AG04449 (cell line): ENCODE results near the gene KLHL17.
"Not testable (repeated sequence)": the region's sequence is repeated elsewhere in the genome, so short reads cannot be mapped to it uniquely, and the experiment has no call there.

Source experiments
- CTCF ChIA-PET: fragments of 350-600 bp; formaldehyde crosslinking; extraction: SDS; loops from one replicate; lab custom pipeline; 2021; ENCODE audit warnings: antibody characterized with exemption; lab: Yijun Ruan, JAX
- POLR2A ChIA-PET: fragments of 400-600, 350-600 bp; formaldehyde crosslinking; extraction: SDS; loops from one replicate; lab custom pipeline; 2020; ENCODE audit warnings: antibody characterized with exemption, inconsistent platforms; lab: Yijun Ruan, JAX
- DNase-seq: peaks from one replicate; pipeline ENCODE4 v3.0.0-alpha.2; 2010; ENCODE audit warnings: low read depth, low spot score
- H3K4me3 ChIP-seq: 2 replicates; pipeline ENCODE4 v1.5.1; 2011; ENCODE audit warnings: low read depth, mild to moderate bottlenecking, control low read depth, low read length
- TF ChIP-seq, protein P1 (sequence below): IDR thresholded peaks from one replicate; pipeline ENCODE4 v1.5.1; 2011; ENCODE audit warnings: mild to moderate bottlenecking, moderate library complexity, low read length, control low read depth, inconsistent platforms; ENCODE audit not compliant: insufficient read depth; ENCODE audit errors: missing control alignments

The KLHL17 gene

DNA sequence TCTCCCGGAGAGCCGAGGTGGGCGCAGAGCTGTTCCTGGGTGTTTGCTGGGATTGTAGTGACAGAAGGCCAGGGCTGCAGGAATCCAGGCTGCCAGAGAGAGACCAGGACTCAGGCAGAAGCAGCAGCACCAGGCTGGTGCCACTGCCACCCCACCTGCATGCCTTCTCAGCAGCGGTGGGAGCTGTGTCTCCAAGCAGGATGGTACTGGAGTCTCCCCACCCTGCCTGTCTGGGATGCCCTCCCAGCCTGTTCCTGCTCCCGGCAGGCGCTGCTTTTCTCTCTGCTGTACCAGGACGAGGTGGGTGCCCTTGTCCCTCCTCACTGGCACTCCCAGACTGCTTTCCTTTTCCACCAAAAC is 44.0 kb downstream of the KLHL17 start:
- no peak for DNase-seq
- ChIA-PET POLR2A (no interaction called here), CTCF (interaction anchor here (0.6 to 9.5 kb wide), 5 partner anchors 12 to 252 kb away, joined by 3 to 111 read pairs (median 7); partner anchors contain the start of genes ISG15 and PERM1)
- TF ChIP-seq, protein P1, sequence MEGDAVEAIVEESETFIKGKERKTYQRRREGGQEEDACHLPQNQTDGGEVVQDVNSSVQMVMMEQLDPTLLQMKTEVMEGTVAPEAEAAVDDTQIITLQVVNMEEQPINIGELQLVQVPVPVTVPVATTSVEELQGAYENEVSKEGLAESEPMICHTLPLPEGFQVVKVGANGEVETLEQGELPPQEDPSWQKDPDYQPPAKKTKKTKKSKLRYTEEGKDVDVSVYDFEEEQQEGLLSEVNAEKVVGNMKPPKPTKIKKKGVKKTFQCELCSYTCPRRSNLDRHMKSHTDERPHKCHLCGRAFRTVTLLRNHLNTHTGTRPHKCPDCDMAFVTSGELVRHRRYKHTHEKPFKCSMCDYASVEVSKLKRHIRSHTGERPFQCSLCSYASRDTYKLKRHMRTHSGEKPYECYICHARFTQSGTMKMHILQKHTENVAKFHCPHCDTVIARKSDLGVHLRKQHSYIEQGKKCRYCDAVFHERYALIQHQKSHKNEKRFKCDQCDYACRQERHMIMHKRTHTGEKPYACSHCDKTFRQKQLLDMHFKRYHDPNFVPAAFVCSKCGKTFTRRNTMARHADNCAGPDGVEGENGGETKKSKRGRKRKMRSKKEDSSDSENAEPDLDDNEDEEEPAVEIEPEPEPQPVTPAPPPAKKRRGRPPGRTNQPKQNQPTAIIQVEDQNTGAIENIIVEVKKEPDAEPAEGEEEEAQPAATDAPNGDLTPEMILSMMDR: no peak
- H3K4me3 ChIP-seq: no peak overlapping the region

DNA sequence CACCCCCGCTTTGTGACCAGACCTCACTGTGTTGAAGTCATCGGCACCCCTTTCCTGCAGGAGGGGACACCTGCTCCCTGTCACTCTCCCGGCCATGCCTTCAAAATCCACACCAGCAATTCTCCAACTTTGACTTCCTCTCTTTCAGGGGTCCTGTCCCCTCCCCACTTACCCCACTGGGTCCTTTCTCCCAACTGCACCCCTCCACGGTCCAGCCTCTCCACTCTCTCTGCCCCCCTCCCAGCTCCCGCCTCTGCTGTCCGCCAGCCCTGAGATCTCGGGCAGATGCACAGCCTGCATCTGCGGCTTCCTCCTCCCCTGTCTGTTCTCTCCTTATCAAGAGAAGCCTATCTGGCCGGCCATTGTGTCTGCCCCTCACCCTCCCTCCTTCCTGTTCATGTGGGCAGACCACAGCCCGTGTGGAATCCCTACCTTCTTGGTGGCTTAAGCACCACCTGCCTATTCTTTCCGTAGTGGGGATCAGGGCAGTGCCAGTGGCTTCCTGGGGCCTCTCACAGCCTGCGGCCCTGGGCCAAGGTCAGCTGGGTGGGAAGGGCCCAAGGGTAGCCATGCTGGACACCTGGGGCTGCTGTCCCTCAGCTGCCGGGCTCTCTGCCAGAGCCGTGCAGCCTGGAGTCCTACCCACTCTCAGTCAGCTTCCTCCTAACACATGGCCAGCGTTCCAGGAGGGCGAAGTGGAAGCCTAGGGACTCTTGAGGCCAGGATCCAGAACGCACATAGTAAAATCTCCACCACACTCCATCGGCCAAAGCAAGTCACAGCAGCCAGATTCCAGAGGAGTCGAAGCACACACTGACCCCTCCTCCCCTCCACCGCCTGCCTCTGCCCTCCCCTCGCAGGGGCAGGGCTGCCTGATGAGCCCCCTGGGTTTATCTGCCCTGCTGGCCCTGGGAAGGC is 44.7 kb downstream of the KLHL17 start:
- POLR2A ChIA-PET: no interaction called here
- no peak overlapping the region for H3K4me3 ChIP-seq
- no peak for DNase-seq
- TF ChIP-seq, protein P1: no peak
- CTCF ChIA-PET: interaction anchor here (2.0 to 9.5 kb wide), 3 partner anchors 11 to 22 kb away, joined by 7 to 111 read pairs (median 101); partner anchors contain the start of genes ISG15 and PERM1

DNA sequence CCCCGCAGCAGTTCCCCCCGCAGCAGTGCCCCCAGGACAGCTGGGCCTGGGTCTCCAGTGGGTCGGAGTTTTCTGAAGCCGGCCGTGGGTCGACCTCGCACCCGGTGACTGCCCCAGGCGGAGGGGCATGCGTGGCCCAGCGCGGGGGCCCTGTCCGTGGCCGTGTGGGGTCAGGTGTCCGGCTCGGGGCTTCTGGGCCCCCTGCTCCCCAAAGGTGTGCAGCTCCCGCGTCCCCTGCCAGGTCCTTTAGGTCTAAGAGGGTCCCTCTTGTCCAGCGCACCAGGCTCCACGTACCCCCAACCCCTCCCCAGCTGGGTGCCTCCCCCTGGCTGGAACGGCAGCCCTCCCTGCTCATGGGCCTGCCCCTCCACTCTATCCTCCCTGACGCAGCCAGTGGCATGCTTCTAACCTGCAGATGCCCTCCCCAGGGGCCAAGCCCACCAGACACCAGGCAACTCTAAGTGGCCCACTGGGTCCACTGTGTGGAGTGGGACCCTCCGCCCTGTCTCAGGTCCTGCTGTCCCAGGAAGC is 45.5 kb downstream of the KLHL17 start:
- POLR2A ChIA-PET: no interaction called here
- H3K4me3 ChIP-seq: no peak overlapping the region
- CTCF ChIA-PET: interaction anchor here (8.5 to 9.5 kb wide), 2 partner anchors 10 to 23 kb away, joined by 101 to 111 read pairs; partner anchors contain the start of genes ISG15 and PERM1
- DNase-seq: no peak
- TF ChIP-seq, protein P1: no peak

DNA sequence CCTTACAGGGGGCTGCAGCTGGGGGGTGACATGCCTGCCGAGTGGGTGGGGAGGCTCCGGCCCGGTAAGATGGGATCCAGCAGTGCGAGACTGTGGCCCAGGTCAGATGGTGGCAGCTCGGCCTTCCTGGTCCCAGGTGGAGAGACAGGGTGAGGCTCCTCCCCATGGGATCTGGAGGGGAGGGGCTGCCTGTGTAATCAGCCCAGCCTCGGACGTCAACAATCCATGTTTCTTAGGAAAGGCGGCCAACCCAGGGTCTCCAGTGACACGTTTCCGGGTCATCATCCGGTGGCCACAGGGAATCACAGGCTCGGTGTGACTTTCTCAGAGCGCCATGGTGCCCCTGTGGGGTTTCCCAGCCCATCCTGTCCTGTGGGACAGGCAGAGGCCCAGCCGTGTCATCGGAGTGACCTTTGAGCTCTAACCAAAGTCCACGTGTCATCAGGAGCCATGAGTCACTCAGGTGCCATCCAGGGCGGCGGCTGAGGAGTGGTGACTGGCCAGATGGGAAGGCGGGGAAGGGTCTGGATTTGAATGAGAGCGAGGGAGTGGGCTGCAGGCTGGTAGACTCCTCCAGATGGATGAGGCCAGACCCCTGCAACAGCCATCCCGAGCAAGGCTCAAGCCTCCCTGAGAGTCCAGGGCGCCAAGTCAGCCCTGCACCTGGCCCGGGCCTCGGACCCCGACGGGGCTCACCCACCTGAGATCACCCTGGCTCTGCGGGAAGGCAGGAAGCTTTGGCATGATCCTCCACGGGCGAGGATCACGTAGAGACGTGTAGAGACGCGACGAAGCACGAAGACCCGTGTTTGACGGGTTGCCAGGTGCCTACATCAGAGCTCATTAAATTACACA is 46.1 kb downstream of the KLHL17 start:
- no peak for DNase-seq
- ChIA-PET POLR2A (no interaction called here), CTCF (interaction anchor here (0.9 to 8.5 kb wide), 2 partner anchors 10 to 102 kb away, joined by 4 to 111 read pairs; partner anchors contain the start of gene ISG15)
- no peak overlapping the region for H3K4me3 ChIP-seq
- TF ChIP-seq, protein P1: no peak

DNA sequence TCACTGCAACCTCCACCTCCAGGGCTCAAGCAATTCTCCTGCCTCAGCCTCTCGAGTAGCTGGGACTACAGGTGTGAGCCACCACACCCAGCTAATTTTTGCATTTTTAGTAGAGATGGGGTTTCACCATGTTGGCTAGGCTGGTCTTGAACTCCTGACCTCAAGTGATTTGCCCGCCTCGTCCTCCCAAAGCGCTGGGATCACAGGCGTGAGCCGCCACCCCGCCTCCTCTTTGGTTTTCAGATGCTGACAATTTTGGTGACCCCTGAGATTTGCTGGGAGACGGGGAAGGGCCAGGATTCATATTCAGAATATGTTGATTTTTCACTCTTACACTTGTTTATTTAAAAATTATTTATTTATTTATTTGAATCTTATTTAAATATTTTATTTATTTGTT is 49.7 kb downstream of the KLHL17 start:
- CTCF ChIA-PET: interaction anchor here (0.7 to 1.4 kb wide), 4 partner anchors 8 to 26 kb away, joined by 3 to 5 read pairs (median 4); no protein-coding TSS in a partner anchor
- DNase-seq, POLR2A ChIA-PET, H3K4me3 ChIP-seq: not testable (repeated sequence)

DNA sequence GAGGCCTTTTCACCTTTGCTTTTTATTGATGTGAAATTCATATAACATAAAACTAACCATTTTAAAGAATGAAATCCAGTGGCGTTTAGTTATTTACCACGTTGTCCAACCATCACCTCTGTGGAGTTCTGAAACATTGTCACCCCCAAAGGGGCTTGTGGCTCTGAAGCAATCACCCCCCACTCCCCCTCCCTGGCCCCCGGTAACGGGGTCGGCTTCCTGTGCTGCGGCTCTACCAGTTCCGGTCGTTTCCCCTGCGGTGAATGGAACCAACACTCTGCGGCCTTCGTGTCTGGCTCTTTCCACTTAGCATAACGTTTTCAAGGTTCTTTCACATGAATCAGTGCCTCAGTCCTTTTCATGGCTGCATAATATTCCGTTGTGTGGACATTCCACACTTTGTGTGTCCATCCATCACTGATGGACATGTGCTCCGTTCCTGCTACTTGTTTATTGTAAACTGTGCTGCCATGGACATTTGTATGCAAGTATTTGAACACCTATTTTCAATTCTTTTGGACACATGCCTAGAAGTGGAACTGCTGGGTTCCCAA is 51.1 kb downstream of the KLHL17 start:
- ChIA-PET CTCF (interaction anchor here (1.4 kb wide), 1 partner anchor 10 kb away, joined by 4 read pairs; no protein-coding TSS in a partner anchor), POLR2A (no interaction called here)
- TF ChIP-seq, protein P1: no peak
- no peak for DNase-seq
- H3K4me3 ChIP-seq: no peak overlapping the region

DNA sequence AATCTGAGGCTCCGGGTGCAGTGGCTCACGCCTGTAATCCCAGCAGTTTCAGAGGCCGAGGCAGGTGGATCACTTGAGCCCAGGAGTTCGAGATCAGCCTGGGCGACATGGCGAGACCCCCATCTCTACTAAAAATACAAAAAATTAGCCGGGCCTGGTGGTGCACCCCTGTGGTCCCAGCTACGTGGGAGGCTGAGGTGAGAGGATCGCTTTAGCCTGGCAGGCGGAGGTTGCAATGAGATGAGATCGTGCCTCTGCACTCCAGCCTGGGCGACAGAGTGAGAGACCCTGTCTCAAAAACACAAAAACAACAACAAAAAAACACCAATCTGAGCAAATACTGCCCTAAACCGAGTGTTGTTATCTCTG is 52.3 kb downstream of the KLHL17 start:
- ChIA-PET POLR2A (interaction anchor here (0.6 to 1.9 kb wide), 3 partner anchors 11 to 25 kb away, joined by 3 to 9 read pairs (median 5); partner anchors contain the start of gene HES4), CTCF (interaction anchor here (1.0 to 7.7 kb wide), 4 partner anchors 8 to 108 kb away, joined by 3 to 111 read pairs (median 5); partner anchors contain the start of gene PERM1)
- not testable (repeated sequence) for DNase-seq
- peak overlapping the region; percentile 69 for H3K4me3 ChIP-seq
